ENCODE results near the gene MS4A4A.

MS4A4A gene

DNA sequence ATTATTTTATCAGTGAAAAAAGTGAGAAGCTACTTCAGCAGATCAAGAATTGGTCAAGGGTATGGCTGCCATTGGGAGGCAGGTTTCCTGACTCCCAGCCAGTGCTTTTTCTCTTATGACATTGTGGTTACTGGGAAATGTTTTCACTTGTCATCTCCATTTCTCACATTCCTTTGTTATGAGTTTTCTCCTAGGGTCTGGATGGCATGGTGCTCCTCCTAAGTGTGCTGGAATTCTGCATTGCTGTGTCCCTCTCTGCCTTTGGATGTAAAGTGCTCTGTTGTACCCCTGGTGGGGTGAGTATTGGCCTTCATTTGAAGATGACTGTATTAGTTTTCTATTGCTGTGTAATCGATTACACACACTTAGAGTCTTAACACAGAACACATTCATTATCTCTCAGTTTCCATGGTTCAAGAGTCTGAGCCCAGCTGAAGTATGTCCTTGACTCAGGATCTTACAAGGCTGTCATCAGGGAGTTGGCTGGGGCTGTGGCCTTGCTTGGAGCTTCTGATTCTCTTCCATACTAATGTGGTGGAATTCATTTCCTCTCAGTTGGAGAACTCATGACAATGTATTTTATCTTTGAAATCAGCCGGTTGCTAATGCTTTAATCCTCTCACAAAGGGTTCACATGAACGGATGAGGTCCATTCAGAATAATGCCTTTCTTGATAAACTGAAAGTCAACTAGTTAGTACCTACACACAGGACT is 25.6 kb downstream of the MS4A4A start:
- no peak for DNase-seq

DNA sequence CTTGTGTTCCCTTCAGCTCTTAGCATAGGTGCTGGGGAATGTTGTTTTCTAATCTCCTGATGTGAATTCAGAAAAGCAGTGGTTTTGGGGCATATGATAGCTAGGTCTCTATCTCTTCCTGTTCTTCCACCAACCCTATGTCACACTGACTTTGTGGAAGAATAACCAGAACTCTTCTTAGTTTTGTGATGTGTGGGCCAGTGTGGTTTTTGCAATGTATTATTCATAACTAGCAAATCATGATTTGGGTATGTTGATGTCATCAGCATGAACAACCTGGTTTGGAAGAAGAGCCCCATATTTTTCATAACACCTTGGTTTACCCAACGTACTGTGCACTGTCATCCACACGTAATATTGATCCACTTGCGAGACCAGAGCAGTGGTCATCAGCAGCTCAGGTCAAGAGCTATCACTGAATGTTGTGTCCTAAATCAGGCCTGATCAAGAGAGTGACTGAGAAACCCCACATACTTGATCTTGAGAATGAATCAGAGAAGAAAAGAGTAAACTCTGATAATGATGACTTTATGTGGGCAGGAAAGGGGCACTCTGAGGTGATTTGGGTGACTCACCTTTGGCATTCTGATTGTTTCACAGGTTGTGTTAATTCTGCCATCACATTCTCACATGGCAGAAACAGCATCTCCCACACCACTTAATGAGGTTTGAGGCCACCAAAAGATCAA is 27.2 kb downstream of the MS4A4A start:
- DNase-seq, result no peak

DNA sequence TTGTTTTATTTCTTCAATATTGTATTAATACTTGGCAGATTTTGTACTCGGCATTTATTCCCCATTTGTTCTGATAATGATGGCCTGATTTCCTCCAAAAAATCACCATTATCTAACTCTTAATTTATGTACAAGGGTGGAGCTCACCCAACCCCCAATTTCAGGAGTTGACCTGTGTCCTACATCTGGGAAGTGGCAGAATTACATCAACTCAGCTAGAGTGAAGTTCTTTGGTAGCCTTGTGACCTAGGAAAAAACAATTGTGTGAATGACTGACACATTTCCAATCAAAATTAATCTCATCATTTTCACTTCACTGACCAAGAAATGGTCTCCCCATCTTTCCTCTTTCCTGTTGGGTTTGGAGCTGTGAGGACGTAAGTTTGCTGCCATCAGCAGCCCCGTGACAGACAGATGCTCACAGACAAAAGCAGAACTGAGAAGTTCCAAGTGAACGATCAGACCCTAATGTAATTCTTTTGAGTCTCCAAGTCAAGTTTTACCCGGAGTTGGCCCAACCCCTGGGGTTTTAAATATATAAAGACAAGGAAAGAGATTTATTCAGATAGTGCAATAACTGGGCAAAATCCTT is 30.0 kb downstream of the MS4A4A start:
- DNase-seq, result no peak

DNA sequence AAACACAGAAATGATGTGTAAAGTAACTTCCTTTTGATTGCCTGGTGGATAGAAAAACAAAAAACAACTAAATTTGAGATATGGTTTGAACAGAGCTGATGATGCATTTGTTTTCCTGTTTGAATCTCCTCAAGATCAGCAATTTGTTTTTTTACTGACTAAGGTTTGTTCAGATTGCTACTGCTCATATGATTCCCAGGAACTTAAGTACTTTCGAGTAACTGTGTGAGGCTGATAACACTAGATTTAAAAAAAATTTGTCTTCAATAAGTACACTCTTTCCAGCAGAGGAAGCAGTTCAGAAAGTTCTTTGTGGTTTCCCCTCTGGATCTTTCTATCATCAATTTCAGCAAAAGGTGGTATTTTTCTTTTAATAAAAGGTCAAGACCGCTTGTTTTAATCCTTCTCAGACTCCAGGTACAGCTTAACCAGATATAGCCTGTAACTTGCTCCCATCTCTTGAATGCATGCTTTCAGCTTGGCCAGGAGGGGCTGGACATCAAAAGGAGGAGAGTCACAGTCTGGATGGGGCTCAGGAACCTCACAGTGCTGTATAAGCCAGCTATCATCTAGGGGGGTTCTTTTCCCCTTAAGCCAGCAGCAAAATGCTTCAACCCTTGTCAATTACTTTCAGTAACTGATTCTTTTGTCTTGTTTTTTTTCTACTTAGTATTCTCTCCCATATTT is 34.3 kb downstream of the MS4A4A start:
- DNase-seq, result no peak

DNA sequence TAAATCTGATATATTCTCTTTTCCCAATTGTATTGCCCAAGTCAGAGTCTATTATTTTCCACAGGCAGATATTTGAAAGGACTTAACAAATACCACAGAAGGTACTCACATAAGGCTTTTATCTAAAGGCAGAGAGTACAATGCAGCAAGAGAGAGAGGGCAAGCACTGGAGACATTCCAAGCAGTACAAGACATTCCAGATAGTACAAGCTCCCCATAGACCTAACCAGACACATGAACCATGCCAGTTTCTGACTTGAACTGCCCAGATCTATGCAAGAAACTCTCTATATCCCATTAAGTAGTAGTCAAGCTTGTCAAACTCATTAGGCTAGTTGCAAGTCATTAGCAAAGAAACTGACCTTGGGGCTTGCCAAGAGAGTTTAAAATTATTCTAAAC is 35.4 kb downstream of the MS4A4A start:
- DNase-seq, result no peak

DNA sequence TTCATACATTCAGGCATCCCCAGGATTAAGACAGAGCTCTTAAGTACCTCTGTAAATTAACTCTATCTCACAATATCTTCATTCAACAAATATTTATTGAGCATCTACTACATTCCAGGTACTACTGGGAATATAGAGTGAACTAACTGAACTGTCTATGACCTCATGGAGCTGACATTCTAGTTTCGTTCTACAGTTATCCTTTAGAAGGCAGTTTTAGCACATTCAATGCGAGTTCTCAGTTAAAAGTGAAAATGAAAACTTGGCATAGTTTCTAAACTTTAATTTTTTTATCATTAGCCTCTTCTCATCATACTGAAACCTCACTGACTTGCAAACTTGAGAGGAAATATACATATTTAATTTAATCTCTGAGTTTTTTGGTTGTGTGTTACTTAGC is 35.9 kb downstream of the MS4A4A start:
- no peak for DNase-seq

DNA sequence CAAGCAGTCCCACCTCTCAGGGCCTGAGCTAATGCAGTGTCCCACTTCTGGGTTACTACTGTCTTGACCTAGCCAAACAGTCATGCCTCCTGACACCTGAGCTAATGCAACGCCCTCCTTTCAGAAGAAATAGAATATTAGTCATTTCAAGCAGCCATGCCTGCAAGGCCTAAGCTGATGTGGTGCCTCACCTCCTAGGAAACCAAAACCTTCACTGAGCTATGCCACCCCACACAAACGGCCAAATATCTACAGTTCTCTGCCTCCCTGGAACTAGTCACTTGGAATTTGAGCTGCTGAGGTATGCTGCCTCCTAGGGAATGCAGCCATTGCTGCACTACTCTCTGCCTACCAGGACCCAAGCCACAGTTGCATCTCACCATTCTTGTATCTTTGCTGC is 38.3 kb downstream of the MS4A4A start:
- DNase-seq, result no peak

DNA sequence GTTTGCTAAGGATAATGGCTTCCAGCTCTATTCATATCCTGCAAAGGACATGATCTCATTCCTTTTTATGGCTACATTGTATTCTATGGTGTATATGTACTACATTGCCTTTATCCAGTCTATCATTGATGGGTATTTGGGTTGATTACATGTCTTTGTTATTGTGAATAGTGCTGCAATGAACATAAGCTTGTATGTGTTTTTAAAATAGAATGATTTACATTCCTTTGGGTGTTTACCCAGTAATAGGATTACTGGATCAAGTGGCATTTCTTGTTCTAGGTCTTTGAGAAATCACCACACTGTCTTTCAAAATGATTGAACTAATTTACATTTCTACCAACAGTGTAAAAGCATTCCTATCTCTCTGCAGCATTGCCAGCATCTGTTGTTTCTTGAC is 40.6 kb downstream of the MS4A4A start:
- no peak for DNase-seq

DNA sequence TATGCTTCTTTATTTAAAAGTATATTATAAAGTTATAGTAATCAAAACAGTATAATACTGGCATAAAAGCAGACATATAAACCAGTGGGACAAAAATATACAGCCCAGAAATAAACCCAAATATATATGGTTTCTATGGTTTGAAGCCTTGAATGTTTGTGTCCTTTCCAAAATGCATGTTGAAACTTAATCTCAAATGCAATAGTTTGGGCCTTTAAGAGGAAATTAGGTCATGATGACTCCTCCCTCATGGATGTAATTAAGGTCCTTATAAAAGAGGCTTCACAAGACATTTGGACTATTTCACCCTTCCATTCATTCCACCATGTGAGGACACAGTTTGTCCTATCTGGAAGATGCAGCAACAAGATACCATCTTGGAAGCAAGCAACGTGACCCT is 46.5 kb downstream of the MS4A4A start, which contains the start of gene MS4A6E:
MS4A6E (plus strand) TSS at position 301 of the 400 bp plus-strand sequence. CDS start 7,641 bp downstream, outside the sequence.
- DNase-seq, result no peak

DNA sequence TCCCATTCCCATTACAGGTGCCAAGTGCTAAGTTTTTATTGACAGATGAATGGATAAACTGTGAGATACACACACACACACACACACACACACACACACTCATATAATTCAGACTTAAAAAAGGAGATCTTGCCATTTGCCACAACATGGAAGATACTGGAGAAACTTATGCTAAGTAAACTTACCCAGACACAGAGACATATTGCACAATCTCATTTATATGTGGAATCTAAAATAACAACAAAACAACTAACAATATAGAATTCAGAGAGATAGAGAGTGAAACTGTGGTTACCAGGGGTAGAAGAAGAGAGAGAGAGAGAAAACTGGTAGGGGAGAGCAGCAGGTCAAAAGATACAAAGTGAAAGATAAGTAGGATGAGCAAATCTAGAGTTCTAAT is 48.0 kb downstream of the MS4A4A start:
- no peak for DNase-seq

DNA sequence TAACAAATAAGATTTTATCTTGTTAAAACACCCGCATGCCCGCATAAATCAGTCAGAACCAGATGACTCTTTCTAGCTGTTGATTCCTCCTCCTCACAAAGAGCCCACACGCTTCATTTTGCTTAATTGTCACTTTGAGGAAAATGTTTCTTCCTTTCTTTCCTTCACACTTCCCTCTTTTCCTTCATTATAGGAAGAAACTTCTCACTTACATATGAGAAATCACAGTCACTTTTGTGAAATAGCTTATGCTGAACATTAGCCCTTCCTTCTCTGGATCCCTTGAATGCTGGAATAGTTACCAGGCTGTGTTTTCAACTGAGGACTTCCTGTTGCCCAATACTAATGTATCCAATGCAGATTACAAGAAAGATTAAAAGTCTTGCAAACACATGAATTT is 52.4 kb downstream of the MS4A4A start:
- DNase-seq, result no peak

DNA sequence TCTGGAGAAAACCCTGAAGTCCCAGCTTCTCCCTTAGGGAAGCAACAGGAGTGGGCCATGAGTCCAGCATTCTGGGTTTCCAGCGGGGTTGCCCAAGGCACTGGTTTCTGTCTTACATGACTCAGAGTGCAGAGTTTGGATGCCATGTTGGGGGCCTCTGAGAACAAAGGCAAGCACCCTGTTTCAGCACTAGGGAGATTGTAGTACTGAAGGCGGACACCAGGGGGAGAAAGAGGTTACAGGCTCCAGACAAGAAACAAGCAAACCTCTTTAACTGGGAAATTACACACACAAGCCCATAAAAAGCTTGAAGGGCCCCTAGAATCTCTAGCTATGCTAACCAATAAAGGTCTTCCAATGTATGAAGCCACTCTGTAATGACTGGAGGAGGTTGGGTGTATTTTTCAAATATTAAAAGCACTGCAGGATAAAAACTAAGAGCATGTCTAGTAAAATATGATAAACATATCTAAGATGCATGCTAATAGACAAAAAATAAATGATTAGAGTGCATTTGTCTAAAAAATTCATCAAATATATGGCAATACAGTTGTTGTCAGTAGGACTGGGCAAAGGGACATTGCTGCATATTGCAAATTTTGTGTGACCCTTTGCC is 53.6 kb downstream of the MS4A4A start:
- peak; percentile 55 for DNase-seq

DNA sequence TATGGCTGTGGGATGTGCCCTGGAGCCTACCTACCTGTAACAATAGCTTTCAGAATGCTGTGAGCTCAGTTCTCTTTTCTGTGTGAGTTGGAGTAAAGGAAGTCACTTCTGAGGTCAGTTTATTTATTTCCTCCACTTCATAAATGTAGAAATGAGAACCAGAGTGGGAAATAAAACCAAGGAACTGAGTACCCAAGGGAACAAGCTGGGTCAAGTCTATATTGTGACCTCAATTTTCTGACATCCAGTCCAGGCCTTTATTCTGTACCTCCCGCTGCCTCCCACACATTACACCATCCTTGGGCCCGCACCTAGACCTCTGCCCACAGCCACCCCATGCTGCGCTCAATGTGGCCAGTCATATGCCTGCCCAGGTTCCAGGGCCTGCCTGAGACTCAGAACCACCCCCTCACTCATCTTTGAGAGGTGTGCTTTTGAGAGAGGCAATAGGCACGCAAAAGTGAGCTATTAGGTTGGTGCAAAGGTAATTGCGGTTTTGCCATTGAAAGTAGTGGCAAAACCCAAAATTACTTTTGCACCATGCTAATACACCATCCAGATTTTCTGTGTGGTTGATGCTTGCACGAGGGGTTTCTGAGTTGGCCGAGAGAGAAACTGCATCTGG is 56.4 kb downstream of the MS4A4A start:
- DNase-seq, result no peak

DNA sequence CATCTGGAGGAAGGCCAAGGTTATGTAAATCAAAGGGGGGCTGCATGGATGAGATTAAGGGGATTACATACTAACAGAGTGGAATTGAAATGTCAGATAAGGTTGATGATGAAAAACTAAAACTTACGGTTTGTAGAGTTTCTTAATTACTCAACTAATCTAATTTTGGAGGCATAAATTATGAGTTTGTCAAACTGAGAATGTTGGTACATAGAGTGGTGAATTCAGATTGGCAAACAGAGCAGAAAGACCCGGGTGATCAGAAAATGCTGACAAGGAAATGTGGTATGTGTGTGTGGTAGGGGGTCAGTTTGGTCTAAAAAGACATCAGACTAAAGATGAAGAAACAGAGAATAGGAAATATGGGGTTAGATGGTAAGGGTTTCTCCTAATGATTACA is 57.6 kb downstream of the MS4A4A start:
- no peak for DNase-seq

DNA sequence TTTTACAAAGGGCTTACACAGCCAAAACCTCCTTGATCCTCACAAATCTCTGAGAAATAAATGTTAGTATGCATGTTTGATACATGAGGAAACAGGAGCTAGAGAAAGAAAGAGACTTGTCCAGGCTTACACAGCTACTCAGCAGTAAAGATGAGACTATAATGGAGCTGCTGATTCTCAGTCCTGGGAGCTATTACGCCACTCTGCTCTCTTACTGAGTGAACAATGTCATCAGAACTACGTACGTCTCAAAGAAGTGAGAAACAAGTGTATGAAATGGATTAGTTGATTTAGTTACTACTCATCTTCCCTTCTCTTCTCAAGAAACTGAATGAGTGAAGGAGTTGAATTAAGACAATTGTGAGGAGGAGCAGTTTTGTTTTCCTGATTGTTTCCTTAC is 58.9 kb downstream of the MS4A4A start:
- DNase-seq, result no peak

DNA sequence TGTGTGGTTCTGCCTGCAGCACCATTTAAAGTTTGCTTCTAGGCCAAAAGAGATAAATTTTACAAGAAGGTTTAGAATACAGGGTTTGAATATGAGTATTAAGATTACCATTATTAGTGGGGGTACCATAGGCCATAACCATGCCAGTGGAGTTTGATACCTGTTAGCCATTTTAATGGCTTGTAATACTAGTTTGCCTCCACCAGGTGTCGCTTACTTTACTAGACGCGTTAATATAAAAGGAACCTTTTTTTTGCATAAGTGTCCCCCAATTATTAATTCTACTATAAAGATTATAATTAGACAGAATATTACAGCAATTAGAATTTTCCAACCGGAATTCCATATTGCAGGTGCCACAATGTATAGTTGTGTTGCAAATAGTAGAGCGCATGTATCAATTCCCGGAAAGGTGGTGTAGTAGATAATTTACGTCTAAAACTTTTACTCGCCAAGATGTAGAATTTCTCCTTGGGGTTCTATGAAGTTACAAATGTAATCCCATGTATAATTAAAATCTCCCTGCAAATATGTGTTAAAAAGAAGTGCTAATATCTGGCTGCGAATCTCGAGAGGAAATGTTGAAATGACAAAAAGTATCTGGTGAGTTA is 62.7 kb downstream of the MS4A4A start:
- DNase-seq, result no peak

DNA sequence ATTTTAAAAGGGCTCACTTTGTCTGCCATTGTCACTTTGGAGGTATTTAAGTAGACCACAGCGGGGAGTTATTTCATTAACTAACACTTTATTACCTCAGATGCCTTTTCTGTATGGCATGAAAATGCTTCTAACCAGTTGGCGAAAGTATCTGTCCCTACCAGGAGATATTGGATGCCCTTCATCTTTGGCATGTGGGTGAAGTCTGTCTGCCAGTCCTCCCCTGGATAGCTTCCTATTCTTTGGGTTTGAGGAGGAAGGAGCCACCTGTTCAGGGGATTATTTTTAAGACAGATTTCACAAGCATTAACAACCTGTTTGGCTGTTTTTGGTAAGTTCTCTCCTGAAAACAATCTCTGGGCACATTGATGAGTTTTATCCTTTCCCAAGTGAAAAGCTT is 63.7 kb downstream of the MS4A4A start:
- DNase-seq, result no peak

DNA sequence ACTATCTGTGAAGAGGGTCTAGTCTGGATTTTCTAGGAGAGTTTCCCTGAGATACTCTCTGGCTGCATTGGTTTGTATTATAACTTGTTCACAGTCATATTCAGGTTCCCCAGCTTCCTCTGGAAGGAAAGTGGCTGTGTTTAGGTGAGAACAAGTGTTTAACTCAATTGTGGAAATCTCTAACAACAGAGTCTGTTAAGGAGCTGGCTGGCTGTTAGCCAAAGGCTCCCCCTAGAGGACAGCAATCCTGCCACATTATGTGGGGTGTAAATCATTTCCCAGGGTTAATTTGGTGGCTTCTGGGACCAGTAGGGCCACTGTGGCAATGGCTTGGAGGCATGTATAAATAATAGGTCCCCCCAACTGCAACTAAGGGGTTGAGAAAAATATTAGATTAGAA is 65.0 kb downstream of the MS4A4A start:
- DNase-seq, result peak; percentile 6

DNA sequence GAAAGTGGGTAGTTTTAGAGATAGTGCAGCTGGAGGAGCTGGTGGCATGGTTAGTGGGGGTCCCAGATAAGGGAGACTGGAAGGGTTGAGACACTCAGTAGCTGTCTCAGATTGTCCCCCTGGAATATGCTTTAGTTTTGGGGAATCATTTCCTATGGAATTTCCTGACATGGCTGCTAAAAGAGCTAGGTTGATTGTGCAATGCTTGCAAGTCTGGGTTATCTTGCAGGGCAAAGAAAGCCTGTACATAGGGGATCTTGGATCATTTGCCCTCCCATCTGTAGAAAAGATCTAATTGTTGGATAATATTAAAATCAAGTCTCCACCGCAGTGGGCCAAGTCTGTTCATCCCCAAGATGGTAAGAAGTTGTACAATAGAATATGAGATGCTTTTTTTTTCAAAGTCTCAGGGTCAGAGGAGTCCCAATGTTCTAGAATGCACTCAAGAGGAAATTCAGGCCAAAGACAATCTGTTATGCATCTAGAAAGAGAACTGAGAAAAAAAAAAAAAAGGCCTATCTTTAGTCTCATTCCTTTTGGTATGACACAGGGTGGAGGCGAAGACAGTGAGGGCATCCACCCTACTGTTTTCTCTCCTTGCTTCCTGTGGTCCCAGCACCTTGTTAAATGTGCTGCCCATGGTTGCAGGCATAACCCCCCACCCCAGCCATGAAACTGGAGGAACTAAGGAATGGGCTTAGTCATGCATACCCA is 66.8 kb downstream of the MS4A4A start:
- no peak for DNase-seq

DNA sequence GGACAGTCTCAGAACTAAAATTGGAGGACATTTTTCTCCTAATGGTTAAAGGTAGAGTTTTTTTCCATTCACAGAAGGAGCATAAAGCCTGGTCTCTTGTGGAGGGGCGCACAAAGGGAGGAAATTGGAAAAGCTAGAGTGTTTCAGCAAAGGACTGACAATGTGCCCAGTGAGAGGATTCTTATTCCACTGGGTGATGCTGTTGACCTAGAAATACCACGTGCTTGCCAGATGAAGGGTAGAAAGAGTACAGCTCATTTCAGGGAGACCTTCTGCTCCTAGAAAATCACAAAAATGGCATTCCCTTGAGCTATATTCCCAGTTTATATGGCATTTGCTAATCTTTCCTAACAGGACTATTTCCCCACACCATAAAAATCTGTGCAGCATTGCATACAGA is 67.7 kb downstream of the MS4A4A start:
- no peak for DNase-seq

DNA sequence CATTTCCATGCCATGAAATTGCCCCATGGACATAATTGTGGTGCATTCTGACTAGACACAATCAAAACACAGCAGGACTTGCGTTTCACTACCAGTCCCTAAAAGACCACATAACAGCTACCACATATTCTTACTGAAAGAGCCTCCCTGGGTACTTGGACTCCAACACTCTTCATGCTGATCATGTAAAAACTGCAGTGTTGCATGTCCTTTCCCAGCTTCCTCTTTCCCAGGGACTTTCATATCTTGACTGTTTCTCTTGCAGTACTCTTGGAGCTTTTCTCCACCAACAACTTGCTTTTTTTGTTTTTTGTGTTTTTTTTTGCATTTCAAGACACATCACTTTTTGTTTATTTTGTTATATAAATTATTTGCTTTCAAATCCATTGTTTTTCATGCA is 69.5 kb downstream of the MS4A4A start:
- DNase-seq, result no peak

DNA sequence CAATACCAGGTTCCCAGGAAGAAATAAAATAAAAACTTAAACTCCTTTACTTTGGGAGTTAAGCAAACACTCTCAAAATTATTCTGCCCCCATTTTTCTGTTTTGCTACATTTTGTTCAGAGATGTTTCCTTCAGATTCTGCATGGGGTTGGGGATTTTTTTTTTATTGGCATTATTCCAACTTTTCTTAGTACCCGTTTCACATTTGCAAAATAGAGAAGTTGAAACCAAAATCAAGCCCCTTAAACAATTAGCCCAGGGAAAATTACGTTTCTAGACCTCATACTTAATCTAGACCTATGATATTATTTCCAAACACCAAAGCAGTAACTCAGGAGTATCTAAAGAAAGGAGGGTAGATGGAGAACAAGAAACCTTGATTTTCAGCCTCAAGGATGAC is 77.3 kb downstream of the MS4A4A start:
- no peak for DNase-seq
